ENCODE measurements around the gene LAMA2. TPM values are rescaled to one million over a fixed set of nuclear protein-coding genes. Genes with fewer than 3 reads are reported as not detected.

Gene LAMA2
- total RNA-seq, 1 donor: 40.2 TPM

Small RNA genes within 50 kb of the gene (small RNA-seq; reads per million reads assigned to genes)
- gene RNU6-861P: not detected
